NCI-H82 treated with DMSO at 0.1 percent for 48 hours (cell line): ENCODE results near the gene IGLON5.

Experiments used
- DNase-seq: peaks from one replicate; lab custom pipeline; 2025; ENCODE audit not compliant: unreplicated experiment; lab: John Stamatoyannopoulos, UW

Gene IGLON5

DNA sequence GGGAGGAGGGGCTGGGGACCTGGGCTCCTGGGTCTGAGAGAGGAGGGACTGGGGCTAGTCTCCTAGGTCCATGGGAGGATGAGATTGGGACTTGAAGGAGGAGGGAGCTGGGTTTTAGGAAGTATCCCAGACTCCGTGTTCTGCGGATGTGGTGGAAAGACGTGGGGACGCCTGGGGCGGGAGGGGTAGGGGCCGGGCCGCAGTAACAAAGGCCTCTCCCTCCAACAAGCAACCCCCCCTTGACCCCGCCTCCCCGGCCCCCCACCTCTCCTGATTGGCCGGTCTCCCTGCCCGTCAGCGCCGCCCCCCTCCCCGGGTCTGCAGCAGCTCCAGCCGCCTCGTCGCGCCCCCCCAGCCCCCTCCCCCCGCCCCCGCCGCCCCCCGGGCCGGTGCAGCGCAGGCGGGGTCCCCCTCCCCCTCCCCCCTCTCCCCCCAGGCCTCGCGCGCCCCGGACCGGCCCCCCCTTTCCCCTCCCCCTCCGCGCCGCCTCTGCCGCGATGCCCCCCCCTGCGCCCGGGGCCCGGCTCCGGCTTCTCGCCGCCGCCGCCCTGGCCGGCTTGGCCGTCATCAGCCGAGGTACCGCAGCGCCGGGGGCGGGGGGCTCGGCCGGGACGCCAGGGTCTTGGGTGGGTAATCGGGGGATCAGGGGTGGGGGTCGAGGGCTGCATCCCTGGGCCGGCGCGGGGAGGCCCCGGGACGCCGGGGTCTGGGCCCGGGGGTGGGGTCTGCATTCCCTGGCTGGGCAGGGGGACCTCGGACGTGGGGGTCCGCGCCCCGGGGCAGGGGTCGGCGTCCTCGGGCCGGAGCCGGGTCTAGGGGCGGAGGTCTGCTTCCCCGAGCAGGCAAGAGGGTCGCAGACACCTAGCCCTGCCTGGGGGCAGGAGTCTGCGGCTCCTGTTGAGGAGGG is at the start of gene IGLON5:
IGLON5 (plus strand) TSS at position 294 of the 907 bp plus-strand sequence; CDS start at position 498, 204 bp downstream.
- no peak for DNase-seq

DNA sequence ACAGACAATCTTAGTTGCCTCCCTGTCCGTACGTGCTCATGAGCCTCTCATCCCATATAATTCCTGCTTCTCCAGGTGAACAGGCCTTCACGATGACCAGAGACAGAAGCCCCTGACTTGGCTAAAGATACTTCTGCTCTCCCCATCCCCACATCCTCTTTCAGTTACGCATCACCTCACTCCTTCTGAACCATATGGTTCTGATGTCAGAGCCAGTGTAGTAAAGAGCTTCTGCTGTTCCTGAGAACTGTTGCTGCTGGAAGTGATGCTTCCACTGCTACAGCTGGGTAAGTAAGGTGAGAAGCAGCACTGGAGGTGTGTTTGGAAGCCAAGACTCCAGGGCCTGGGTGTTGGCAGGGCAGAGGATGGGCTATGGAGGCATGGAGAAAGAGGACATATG is 47.6 kb upstream of the IGLON5 start:
- no peak for DNase-seq

GRCh38 chr19:51271067-51271466 is 40.4 kb upstream of the IGLON5 start:
- no peak for DNase-seq

GRCh38 chr19:51272183-51272810 is 39.1 kb upstream of the IGLON5 start:
- DNase-seq = no peak

DNA sequence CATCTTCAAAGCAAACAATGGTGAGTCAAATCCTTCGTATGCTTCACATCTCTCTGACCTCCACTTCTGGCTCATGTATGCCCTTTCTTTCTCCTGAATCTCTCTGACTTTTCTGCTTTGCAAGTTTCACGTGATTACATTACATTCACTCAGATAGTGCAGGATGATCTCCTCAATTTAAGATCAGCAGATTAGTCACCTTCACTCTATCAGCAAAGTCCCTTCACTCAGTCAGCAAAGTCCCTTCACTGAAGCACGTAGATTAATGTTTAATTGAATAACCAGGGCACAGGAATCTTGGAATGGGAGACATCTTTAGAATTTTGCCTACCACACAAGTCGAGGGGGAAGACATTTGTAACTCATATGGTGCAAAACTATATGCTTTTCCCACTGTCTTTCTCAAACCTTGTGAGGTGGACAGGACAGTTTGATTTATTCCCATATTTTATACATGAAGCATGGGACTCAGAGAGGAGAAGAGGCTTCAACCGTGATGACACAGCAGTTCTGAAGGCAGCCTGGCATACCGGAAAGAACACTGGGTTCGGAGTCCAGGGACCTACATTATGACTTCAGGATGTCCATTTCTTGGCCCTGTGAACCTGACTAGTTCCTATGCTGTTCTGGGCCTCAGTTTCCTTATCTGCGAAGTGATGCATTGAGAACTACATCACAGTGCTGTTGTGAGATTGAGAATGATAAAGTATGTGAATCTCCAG is 37.2 kb upstream of the IGLON5 start:
- no peak for DNase-seq

- no peak for DNase-seq
These were observed 34.3 kb upstream of the IGLON5 start for GRCh38 chr19:51277112-51277511.

DNA sequence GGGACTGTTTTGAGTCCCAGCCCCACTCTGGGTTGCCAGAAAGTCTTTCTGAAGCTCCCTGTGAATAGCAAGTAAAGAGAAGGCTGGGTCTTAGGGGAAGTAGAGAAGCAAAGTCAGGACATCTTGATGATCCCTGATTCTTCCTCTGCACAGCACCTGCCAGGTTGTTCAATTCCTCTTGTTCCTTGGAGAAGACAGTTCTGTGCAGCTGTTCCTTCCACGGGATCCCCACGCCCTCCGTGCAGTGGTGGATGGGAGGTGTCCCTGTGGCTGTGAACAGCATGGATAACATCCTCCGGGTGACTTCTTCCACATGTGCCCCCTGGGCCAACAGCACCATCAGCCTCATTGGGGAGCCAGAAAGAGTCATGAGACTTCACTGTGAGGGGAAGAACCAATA is 29.1 kb upstream of the IGLON5 start:
- no peak for DNase-seq

DNA sequence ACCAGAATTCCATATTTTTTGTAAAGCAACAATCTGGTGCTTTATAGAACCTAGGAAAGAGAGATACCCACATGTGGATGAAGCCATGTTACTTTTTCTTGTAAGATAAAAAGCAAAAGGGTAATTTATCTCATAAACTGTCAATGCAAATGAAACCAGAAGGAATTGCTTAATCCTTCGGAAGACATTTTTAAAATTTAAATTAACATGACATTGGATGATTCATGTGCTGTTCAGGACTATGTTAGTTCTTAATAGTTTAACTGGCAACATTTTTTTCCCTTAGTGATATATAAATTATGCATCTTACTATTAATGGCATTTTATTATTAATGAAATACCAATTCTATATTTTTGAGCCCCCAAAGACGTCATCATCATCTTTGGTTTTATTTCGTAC is 25.8 kb upstream of the IGLON5 start:
- DNase-seq = no peak

DNA sequence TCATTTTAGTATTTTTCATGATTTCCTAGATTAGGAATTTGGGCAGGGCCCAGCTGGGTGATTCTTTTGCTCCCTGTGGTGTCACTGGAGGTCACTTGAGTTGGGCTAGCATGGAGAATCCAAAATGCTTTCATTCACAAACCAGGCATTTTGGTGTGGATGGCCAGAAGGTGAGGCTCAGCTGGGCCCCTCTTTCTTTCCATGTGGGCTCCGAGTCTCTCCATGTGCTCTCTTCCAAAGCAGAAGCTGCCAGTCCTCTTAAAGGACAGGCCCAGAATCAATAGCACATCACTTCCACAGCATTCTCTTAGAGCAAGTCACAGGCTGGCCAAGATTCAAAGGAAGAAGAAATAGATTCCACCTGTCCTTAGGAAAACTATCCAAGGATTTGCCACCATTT is 21.8 kb upstream of the IGLON5 start:
- no peak for DNase-seq

DNA sequence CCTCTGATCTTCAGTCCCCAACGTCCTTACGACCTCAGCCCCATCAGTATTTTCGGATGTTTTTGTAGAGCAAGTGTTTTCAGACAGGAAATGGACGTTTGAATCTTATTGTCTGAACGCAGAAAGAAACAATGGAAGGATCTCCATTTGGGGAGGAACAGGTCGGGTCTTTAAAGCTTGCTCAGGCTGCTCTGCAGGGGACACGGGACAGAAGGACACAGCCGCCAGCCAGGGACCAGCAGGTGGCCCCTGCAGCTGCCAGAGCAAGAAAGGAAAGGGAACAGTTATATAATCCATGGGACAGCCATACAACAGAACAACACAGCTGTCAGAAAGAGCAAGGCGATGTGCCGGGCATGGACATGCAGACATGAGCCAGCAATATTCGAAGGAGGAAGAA is 18.5 kb upstream of the IGLON5 start:
- DNase-seq = no peak

- no peak for DNase-seq
These were observed 17.8 kb upstream of the IGLON5 start for GRCh38 chr19:51293571-51294210.

GRCh38 chr19:51294211-51294976 is 17.1 kb upstream of the IGLON5 start:
- no peak for DNase-seq

GRCh38 chr19:51294977-51295375 is 16.5 kb upstream of the IGLON5 start:
- no peak for DNase-seq

DNA sequence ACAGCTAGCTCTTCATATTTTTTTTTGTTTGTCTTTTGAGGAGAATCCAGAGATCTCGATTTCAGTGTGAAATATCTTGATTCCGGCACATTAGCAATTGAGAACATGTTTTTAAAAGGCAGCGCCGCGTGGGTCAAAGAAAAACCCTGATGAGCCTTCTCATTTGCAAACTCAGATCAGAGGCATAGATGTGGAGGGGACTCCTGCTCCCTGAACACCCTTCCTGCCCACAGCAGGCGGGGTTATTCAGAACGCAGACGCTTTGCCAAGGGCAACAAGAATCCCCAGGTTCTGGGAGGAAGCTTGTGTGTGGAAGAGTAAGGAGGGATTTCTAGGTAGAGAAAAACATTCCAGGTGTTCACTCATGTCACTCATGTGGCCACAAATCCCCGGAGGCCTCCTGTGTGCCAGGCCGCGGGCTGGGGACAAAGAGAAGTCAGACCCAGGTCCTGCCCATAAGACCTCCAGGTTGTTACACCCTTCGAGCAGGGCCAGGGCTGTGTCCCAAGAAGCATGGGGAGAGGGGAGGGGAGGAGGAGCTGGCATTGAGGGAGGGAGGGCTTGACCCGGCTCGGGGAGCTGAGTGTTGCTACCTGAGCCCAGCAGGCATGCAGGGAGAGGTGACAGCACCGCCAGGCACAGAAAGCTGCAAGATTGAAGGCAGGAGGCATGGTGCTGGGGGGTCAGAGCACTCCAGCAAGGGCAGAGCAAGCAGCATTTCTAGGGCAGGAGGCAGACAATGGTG is 15.9 kb upstream of the IGLON5 start:
- DNase-seq = no peak

DNA sequence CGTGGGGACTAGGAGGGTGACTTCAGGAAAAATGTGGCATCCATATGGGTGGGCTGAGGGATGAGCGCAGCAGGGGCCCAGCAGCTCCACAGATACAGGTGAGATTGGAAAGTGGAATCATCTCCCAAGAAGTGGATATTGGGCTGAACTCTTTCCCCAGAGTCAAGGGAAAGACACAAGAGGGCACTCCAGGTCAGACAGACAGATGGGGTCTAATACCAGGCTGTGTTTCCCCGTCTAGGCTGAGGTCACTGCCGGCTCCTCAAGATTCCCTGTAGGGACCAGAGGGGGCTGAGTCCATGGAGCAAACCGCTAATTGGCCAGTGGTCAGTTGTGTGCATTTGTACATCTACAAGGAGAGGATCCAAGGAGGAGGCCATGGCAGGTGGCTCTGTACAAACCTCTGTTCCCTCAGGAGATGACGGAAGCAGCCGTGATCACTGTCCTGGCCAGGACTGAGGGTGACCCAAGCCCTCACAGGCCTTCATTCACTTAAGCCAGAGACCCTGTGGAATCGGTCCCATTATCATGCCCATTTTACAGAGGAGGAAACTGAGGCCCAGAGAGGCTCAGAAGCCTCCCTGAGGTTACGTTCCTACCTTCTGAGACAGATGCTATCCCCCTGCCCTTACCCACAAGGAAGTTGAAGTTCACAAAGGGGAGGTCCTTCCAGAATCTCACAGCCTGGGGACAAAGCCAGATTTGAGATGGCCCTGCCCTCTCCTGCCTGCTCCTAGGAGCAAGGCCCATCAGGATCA is 14.9 kb upstream of the IGLON5 start:
- no peak for DNase-seq

- DNase-seq = no peak
These were observed 14.0 kb upstream of the IGLON5 start for GRCh38 chr19:51297406-51297805.

DNA sequence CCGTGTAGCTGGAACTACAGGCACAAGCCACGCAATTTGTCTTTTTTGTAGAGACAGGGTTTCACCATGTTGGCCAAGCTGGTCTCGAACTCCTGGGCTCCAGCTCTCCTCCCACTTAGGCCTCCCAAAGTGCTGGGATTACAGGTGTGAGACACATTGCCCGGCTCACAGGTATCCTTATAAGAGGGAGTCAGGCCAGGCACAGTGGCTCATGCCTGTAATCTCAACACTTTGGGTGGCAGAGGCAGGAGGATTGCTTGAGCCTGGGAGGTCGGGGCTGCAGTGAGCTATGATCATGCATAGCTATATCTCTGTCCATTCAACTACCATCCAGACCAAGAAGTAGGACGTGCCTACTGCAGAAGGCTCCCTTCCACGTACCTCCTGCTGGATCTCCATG is 10.2 kb upstream of the IGLON5 start:
- DNase-seq = no peak

DNA sequence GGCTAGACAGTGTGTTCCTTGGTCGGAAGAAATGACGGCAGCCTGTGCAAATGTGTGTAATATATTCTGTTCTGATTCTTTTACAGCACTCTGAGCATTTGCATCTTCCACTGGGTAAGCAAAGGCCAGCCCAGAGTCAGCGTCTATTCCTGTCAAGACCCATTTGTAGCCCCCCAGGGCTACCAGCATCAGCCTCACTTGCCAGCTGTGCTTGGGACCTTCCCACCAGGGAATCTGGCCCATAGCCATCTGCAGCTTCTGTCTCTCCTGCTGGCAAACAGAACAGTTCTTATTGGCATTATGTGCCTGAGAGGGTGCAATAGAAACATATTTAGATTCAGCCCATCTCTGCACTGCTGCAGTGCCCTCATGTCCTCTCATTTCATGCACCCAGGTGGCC is 6.0 kb upstream of the IGLON5 start:
- DNase-seq = no peak

DNA sequence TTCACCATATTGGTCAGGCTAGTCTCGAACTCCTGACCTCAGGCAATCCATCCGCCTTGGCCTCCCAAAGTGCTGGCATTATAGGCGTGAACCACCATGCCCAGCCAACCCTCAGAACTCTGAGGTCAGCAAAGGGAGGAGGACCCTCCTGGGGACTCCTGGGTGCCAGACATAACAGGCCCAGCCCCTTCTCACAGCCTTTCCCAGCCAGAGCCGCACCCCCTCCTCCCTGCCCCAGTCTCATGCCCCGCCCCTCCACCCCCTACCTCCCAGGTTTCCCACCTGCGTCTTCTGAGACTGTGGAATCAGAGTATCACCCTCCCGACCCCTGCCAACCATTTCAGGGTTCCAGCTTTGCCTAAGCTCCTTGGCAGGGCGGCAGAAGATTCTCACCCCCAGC is 5.2 kb downstream of the IGLON5 start:
- DNase-seq = no peak
